HCT116 (cell line): ENCODE measurements around the gene TMCC3. TPM values are rescaled to one million over a fixed set of nuclear protein-coding genes. Genes with fewer than 3 reads are reported as not detected.

Source experiments
- ATAC-seq: fragments of 200-7000 bp; cut with Tn5 transposase; 2 replicates; pipeline ENCODE4 v1.9.1; 2020; ENCODE audit warnings: mild to moderate bottlenecking, moderate library complexity
- BruUV-seq: library from RNA; stranded (reverse); fragments of 400-500 nt; replicated peaks from 2 replicates; lab custom pipeline; 2021; lab: Mats Ljungman, UMichigan
- CTCF ChIA-PET: fragments of 300-600 bp; sonication (Branson Sonifier 250); formaldehyde crosslinking; loops from one replicate; lab custom pipeline; 2021; ENCODE audit warnings: antibody characterized with exemption; lab: Charles Lee
- POLR2A ChIA-PET: fragments of 300-600, 350-600 bp; sonication (Branson Sonifier 250); formaldehyde crosslinking; loops from one replicate; lab custom pipeline; 2021; ENCODE audit warnings: antibody characterized with exemption; lab: Charles Lee
- RAD21 ChIA-PET, 2 experiments: fragments of 300-600 bp; sonication (Branson Sonifier 250); formaldehyde crosslinking; loops; one replicate each; lab custom pipeline; 2023; ENCODE audit warnings: low total read pairs in 2 of 2; ENCODE audit not compliant: uncharacterized antibody in 2 of 2, unreplicated experiment in 2 of 2, low non-redundant PET in 1 of 2; lab: Charles Lee
- DNase-seq: peaks from one replicate; pipeline ENCODE4 v3.0.0-alpha.2; 2010; ENCODE audit warnings: low read depth, low spot score
- H2AFZ ChIP-seq: fragments of 200-600 bp; shearing (Covaris generic), sonication (generic); 2 replicates; pipeline ENCODE4 v1.6.1; 2017; ENCODE audit warnings: low read depth, mixed run types, mixed read lengths, antibody characterized with exemption, low read length; ENCODE audit not compliant: poor library complexity, severe bottlenecking
- H3K27ac ChIP-seq: 2 replicates; pipeline ENCODE4 v1.5.1; 2012; ENCODE audit warnings: low read depth, low read length
- H3K27me3 ChIP-seq: fragments of 200-600 bp; sonication (generic); 2 replicates; pipeline ENCODE4 v1.6.1; 2016; ENCODE audit warnings: mixed run types, low read length, mixed read lengths; ENCODE audit not compliant: insufficient read depth
- H3K36me3 ChIP-seq, 2 experiments: fragments of 200-500 bp in 1 of 2; fragments of 200-600 bp in 1 of 2; sonication (Bioruptor generic) in 1 of 2; sonication (generic) in 1 of 2; 2 replicates each; pipeline versions ENCODE4 v1.5.1 to v1.6.1; 2014 to 2016; ENCODE audit warnings: low read length in 2 of 2, inconsistent platforms in 1 of 2, mixed read lengths in 1 of 2, mixed run types in 1 of 2; ENCODE audit not compliant: insufficient read depth in 2 of 2, control insufficient read depth in 1 of 2
- H3K4me1 ChIP-seq, 2 experiments: fragments of 200-600 bp in 1 of 2; sonication (generic) in 1 of 2; 2 replicates each; pipeline versions ENCODE4 v1.5.1 to v1.6.1; 2012 to 2017; ENCODE audit warnings: low read length in 2 of 2, inconsistent platforms in 1 of 2, mild to moderate bottlenecking in 1 of 2, mixed read lengths in 1 of 2, mixed run types in 1 of 2, moderate library complexity in 1 of 2; ENCODE audit not compliant: insufficient read depth in 2 of 2, control insufficient read depth in 1 of 2
- H3K4me2 ChIP-seq: fragments of 200-600 bp; sonication (generic); 2 replicates; pipeline ENCODE4 v1.6.1; 2017; ENCODE audit warnings: mixed run types, low read length, mixed read lengths
- H3K4me3 ChIP-seq, 2 experiments: fragments of 200-600 bp in 1 of 2; sonication (generic) in 1 of 2; replicated peaks in 1 of 2; 2 replicates each; pipeline ENCODE4 v1.5.1; 2011 to 2016; ENCODE audit warnings: low read length in 2 of 2, control low read depth in 1 of 2, low read depth in 1 of 2, mild to moderate bottlenecking in 1 of 2, mixed read lengths in 1 of 2, mixed run types in 1 of 2
- H3K79me2 ChIP-seq: fragments of 200-600 bp; sonication (generic); 2 replicates; pipeline ENCODE4 v1.6.1; 2017; ENCODE audit warnings: mild to moderate bottlenecking, mixed run types, low read length, moderate library complexity, mixed read lengths; ENCODE audit not compliant: insufficient read depth
- H3K9ac ChIP-seq: fragments of 200-600 bp; sonication (generic); 2 replicates; pipeline ENCODE4 v1.6.1; 2016; ENCODE audit warnings: low read length, mixed read lengths
- H3K9me2 ChIP-seq: fragments of 200-600 bp; sonication (generic), shearing (Covaris generic); 2 replicates; pipeline ENCODE4 v1.6.1; 2017; ENCODE audit warnings: mixed run types, mild to moderate bottlenecking, moderate library complexity; ENCODE audit not compliant: insufficient read depth
- H3K9me3 ChIP-seq, 2 experiments: fragments of 200-500 bp in 1 of 2; fragments of 200-600 bp in 1 of 2; sonication (Bioruptor generic) in 1 of 2; sonication (generic) in 1 of 2; 2 replicates each; pipeline ENCODE4 v1.6.1; 2014 to 2017; ENCODE audit warnings: low read length in 2 of 2, mixed read lengths in 2 of 2, inconsistent platforms in 1 of 2, low read depth in 1 of 2, mild to moderate bottlenecking in 1 of 2, mixed run types in 1 of 2, moderate library complexity in 1 of 2; ENCODE audit not compliant: control insufficient read depth in 1 of 2, insufficient read depth in 1 of 2
- H4K20me1 ChIP-seq: fragments of 200-600 bp; sonication (generic), shearing (Covaris generic); 2 replicates; pipeline ENCODE4 v1.6.1; 2017; ENCODE audit warnings: mixed run types, mild to moderate bottlenecking, moderate library complexity; ENCODE audit not compliant: insufficient read depth
- CBX3 ChIP-seq: IDR thresholded peaks from 2 replicates; pipeline ENCODE4 v1.6.1; 2012; ENCODE audit warnings: low read depth
- CEBPB ChIP-seq: IDR thresholded peaks from 2 replicates; pipeline ENCODE4 v1.6.1; 2012; ENCODE audit warnings: low read depth
- EZH2phosphoT487 ChIP-seq: fragments of 200-600 bp; IDR thresholded peaks from 2 replicates; pipeline ENCODE4 v1.6.1; 2018; ENCODE audit warnings: antibody characterized with exemption, borderline replicate concordance
- FOSL1 ChIP-seq: IDR thresholded peaks from 2 replicates; pipeline ENCODE4 v1.6.1; 2012; ENCODE audit warnings: low read depth
- JUND ChIP-seq: IDR thresholded peaks from 2 replicates; pipeline ENCODE4 v1.6.1; 2012
- POLR2A ChIP-seq: IDR thresholded peaks from 2 replicates; pipeline ENCODE4 v1.7.0; 2011; ENCODE audit warnings: borderline replicate concordance; ENCODE audit not compliant: insufficient read depth, insufficient read length; ENCODE audit errors: extremely low read depth
- POLR2AphosphoS5 ChIP-seq: IDR thresholded peaks from 2 replicates; pipeline ENCODE4 v1.6.1; 2011; ENCODE audit warnings: mild to moderate bottlenecking, low read depth, low read length, moderate library complexity
- RAD21 ChIP-seq: IDR thresholded peaks from 2 replicates; pipeline ENCODE4 v1.6.1; 2012; ENCODE audit warnings: low read depth, mild to moderate bottlenecking
- REST ChIP-seq: IDR thresholded peaks from 2 replicates; pipeline ENCODE4 v1.6.1; 2012; ENCODE audit warnings: low read depth
- SIN3A ChIP-seq: IDR thresholded peaks from 2 replicates; pipeline ENCODE4 v1.6.1; 2012; ENCODE audit warnings: low read depth
- SRF ChIP-seq: IDR thresholded peaks from 2 replicates; pipeline ENCODE4 v1.6.1; 2012; ENCODE audit warnings: low read depth
- TCF7L2 ChIP-seq: IDR thresholded peaks from 2 replicates; pipeline ENCODE4 v1.7.0; 2011; ENCODE audit warnings: borderline replicate concordance, inconsistent platforms; ENCODE audit not compliant: insufficient read depth, insufficient read length; ENCODE audit errors: extremely low read depth
- YY1 ChIP-seq: IDR thresholded peaks from 2 replicates; pipeline ENCODE4 v1.6.1; 2011; ENCODE audit warnings: low read length, low read depth, moderate library complexity, mild to moderate bottlenecking; ENCODE audit not compliant: insufficient replicate concordance; ENCODE audit errors: extremely low read depth
- ZFX ChIP-seq: fragments of 450-650 bp; IDR thresholded peaks from 2 replicates; pipeline ENCODE4 v1.6.1; 2017
- ZNF274 ChIP-seq: fragments of 200-500 bp; sonication (Bioruptor generic); IDR thresholded peaks from 2 replicates; pipeline ENCODE4 v1.6.1; 2014; ENCODE audit warnings: mild to moderate bottlenecking, low read depth, low read length, inconsistent platforms
- intact Hi-C: fragments of 100-400 bp; cut with micrococcal nuclease; formaldehyde crosslinking; loops from 2 replicates; pipeline ENCODE4 v1.10.0; 2022
- total RNA-seq: library from RNA; stranded (reverse); gene quantifications from one replicate; pipeline ENCODE4 v1.2.1, GENCODE V29; 2021; ENCODE audit not compliant: unreplicated experiment
- TF ChIP-seq, protein P1 (sequence below): IDR thresholded peaks from 2 replicates; pipeline ENCODE4 v1.6.1; 2012

TMCC3 gene
- total RNA-seq, 1 experiment from 2014 or later: 4.5 TPM

- Histone ChIP-seq H3K9me3 (no peaks in the 10 kb centered on the region), H3K27me3 (no peaks in the 10 kb centered on the region), H2AFZ (no peak overlapping the region), H4K20me1 (no peaks in the 10 kb centered on the region), H3K4me2 (no peak overlapping the region), H3K4me1 (no peaks in the 10 kb centered on the region), H3K79me2 (no peaks in the 10 kb centered on the region), H3K27ac (no peak overlapping the region), H3K36me3 (no peaks in the 10 kb centered on the region), H3K9me2 (no peaks in the 10 kb centered on the region), H3K9ac (no peak overlapping the region), H3K4me3 (no peak overlapping the region)
- POLR2A ChIA-PET: no interaction called here
- TF ChIP-seq YY1 (no peak), TCF7L2 (no peak)
- RAD21 ChIA-PET: no interaction called here
- ATAC-seq: no peak
- CTCF ChIA-PET: no interaction called here
- intact Hi-C loops: no loop called here
- BruUV-seq: no TSS peak
- DNase-seq: no peak
Measured at GRCh38 chr12:94684416-94685142, 34.2 kb upstream of the TMCC3 start.

- Histone ChIP-seq H3K9ac (no peak overlapping the region), H3K9me3 (no peaks in the 10 kb centered on the region), H3K9me2 (no peaks in the 10 kb centered on the region), H3K27ac (no peak overlapping the region), H3K27me3 (no peaks in the 10 kb centered on the region), H3K79me2 (no peaks in the 10 kb centered on the region), H3K36me3 (no peaks in the 10 kb centered on the region), H3K4me2 (no peak overlapping the region), H2AFZ (no peak overlapping the region), H4K20me1 (no peaks in the 10 kb centered on the region), H3K4me3 (no peak overlapping the region), H3K4me1 (no peaks in the 10 kb centered on the region)
- no TSS peak for BruUV-seq
- CTCF ChIA-PET: no interaction called here
- DNase-seq (no peak), ATAC-seq (no peak)
- intact Hi-C loops: no loop called here
- RAD21 ChIA-PET: no interaction called here
- POLR2A ChIA-PET: no interaction called here
- TF ChIP-seq POLR2AphosphoS5 (no peak), EZH2phosphoT487 (no peak), SRF (no peak), RAD21 (no peak), FOSL1 (no peak), ZFX (no peak), JUND (no peak), CBX3 (no peak), SIN3A (no peak), REST (no peak), YY1 (no peak), CEBPB (no peak), POLR2A (no peak), TCF7L2 (no peak), ZNF274 (no peak)
- TF ChIP-seq, protein P1, sequence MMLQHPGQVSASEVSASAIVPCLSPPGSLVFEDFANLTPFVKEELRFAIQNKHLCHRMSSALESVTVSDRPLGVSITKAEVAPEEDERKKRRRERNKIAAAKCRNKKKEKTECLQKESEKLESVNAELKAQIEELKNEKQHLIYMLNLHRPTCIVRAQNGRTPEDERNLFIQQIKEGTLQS: no peak
Measured at GRCh38 chr12:94679554-94680195, 29.3 kb upstream of the TMCC3 start.
